HG02623 (cell line): ENCODE measurements around the gene SEC16B.
"Not testable (repeated sequence)": the region's sequence is repeated elsewhere in the genome, so short reads cannot be mapped to it uniquely, and the experiment has no call there.

Experiments
- ATAC-seq: cut with Tn5 transposase; IDR thresholded peaks from one replicate; pipeline ENCODE4 v1.9.1; 2021; ENCODE audit warnings: moderate library complexity; ENCODE audit not compliant: unreplicated experiment

The SEC16B gene, protein sequence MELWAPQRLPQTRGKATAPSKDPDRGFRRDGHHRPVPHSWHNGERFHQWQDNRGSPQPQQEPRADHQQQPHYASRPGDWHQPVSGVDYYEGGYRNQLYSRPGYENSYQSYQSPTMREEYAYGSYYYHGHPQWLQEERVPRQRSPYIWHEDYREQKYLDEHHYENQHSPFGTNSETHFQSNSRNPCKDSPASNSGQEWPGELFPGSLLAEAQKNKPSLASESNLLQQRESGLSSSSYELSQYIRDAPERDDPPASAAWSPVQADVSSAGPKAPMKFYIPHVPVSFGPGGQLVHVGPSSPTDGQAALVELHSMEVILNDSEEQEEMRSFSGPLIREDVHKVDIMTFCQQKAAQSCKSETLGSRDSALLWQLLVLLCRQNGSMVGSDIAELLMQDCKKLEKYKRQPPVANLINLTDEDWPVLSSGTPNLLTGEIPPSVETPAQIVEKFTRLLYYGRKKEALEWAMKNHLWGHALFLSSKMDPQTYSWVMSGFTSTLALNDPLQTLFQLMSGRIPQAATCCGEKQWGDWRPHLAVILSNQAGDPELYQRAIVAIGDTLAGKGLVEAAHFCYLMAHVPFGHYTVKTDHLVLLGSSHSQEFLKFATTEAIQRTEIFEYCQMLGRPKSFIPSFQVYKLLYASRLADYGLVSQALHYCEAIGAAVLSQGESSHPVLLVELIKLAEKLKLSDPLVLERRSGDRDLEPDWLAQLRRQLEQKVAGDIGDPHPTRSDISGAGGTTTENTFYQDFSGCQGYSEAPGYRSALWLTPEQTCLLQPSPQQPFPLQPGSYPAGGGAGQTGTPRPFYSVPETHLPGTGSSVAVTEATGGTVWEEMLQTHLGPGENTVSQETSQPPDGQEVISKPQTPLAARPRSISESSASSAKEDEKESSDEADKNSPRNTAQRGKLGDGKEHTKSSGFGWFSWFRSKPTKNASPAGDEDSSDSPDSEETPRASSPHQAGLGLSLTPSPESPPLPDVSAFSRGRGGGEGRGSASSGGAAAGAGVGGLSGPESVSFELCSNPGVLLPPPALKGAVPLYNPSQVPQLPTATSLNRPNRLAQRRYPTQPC

DNA sequence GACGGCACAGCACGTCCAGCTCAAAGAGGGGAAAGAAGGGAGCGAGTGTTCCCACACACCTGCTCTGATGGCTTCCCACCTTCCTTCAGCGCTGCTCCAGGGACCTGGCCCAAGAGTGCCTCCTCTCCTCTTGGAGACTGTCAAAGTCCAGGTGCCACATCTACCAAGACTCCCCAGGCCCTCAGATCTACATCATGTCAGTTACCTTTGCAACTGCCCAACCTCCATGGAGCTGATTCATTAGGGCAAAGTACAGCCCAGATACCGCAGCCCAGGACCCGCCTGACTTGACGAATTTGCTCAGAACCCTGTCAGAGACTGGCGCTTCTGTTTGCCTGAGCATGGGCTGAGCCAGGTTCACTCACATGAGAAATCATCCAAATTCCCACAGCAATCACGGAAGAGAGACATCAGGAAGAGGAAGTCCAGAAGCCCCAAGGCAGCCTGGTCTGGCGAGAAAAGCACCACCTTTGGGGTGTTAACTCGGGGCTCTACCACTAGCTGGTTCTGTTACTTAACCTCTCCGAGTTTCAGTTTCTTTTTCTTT is at the start of gene SEC16B:
TSS of gene SEC16B (minus strand) at position 234 of the 547 bp plus-strand sequence. CDS start 2,077 bp downstream, outside the sequence.
- no peak for ATAC-seq

DNA sequence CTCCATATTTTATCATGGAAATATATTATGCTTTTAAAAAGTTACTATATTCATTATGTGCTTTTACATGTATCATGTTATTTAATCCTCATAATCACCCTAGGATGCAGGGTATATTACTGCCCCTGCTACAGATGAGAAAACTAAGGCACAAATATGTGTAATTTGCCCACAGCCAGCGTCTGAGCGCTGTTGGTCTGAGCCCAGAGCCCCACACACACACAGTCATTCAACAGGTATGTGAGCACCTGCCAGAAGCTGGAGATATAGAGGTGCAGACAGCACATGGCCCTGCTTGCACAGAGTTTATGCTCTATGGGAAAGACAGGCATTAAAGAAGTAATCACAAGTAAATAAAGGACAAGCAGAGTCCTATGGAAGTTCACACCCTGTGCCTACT is 49.8 kb upstream of the SEC16B start:
- no peak for ATAC-seq

DNA sequence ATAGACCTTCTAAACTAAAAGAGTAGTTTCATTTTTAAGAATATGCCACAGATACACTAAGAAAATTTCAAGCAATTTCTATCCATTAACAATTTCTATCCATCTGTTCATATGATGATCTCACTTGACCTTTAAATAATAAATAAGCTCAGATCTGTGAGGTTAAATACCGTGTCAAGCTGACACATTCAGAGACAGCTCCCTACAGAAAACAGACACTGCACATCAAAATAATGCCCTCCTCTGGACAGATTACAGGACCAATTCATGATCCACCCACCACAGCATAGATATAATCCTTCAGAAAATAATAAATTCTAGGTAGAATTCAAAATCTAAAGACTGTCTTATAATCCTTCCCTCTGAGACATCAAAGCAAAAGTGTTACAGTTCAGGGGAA is 49.4 kb upstream of the SEC16B start:
- no peak for ATAC-seq

DNA sequence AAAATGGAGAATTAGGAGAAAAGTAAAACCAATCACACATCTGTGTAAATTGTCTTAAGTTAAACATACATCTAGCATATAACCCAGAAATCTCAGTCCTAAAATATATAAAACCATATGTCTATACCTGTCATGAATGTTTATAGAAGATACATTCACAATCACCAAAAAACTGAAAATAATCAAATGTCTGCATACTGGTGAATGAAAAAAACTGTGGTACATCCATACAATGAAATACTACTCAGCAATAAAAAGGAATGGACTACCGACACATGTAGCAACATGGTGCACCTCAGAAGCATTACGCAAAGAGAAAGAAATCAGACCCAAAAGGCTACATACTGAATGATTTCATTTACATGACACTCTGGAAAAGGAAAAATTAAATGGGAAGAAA is 47.7 kb upstream of the SEC16B start:
- ATAC-seq: no peak

DNA sequence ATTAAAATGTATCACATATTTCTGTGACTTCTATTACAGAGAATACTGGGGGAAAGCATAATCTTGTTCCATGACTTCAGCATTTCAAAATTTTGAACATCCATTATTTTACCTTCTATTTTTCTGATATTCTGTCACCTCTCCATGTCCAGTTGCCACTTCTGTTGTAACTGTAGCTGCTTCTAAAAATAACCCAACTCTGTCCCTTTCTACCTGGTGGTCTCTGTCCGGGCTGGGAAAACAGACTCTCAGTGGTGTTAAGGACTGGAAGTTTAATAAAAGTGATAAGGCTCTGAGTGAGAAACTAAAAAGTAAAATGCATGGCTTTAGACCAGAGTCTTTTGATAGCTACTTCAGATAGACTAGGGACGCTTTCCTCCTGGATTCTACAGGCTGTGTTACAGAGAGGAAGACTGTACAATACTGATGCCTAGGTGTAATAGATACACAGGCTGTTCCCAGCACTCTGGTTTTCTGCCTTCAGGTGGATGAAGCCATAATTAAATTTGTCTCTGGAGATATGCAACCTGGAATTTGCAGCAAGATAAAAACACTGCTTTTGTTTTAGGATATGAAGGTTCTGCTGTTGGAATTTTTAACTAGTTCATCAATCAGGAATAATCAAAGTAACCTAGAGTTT is 42.1 kb upstream of the SEC16B start:
- ATAC-seq: no peak

DNA sequence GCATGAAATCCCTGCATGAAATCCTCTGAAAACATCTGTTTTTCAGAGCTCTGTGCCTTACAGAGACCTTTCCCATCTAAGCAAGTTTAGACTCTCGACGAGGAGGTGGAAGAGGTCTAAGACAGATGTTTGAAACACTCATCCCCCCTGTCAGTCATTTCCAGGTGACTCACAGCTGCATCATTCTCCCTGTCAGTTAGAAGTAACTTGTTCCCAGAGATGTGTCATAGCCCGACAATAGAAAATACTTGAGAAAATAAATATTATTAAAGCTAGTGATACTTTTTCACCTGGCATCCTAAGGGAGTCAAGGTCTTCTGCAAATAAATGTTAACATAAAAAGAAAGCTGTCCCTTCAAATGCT is 41.6 kb upstream of the SEC16B start:
- no peak for ATAC-seq

DNA sequence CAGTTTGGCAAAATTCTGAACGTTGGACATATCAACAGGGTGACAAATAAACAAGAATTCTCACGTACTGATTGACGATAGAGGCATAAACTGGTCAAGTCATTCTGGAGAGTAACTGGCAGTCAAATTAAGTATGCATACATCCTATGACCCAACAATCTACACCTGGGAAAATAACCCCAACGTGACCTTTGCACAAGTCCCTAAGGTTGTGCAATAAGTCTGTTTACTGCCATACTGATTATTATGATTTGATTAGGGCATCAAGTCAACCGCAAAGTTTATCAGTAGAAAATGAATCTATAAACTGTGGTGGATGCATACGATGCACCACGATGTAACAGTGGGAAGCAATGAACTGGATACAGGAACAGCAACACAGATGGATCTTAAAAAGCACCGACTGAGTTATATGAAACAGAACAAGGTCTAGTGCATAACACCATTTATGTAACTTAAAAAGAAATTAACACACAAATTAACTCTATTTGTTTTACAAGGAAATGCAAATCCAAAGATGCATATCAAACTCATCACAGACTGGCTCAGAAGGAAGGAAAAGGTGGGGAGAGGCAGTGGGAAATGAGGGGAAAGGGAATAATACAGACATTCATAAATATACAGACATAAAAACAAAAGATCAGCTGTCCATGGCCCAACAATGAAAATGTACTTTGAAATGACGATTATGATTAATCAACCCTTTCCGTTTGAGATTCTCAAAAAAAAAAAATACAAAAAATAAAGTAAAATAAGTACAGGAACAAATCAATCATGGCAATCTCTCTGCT is 41.0 kb upstream of the SEC16B start:
- no peak for ATAC-seq

DNA sequence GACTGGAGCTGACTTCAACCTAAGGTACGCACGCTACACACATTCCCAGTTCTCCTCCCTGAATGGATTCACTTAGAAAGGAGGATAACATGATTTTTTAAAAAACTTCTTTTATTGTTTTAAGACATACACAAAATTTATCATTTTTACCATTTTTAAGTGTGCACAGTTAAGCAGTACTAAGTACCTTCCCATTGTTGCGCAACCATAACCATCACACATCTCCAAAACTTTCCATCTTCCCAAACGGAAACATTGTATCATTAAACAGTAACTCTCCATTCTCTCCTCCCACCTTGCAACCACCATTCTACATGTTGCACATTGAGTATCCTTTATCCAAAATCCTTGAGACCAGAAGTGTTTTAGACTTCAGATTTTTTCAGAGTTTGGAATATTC is 36.2 kb upstream of the SEC16B start:
- ATAC-seq: no peak

DNA sequence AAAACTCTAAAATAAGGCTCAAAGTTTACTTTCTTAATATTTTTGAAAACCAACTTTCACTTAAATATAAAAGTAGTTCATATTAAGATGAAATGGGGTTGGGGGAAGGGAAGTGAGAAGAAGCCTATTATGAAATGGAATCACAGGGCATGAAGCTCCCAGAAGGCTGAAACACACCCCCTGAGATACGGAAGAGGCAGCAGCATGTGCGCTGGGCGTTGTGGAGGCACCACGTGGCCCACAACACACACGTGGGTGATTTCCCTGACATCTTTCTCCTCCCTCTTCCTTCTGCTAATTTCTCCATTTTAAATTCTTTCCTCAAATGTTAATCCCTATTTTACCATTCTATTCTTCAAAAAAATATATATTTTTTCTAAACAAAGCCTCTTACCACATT is 35.6 kb upstream of the SEC16B start:
- no peak for ATAC-seq

DNA sequence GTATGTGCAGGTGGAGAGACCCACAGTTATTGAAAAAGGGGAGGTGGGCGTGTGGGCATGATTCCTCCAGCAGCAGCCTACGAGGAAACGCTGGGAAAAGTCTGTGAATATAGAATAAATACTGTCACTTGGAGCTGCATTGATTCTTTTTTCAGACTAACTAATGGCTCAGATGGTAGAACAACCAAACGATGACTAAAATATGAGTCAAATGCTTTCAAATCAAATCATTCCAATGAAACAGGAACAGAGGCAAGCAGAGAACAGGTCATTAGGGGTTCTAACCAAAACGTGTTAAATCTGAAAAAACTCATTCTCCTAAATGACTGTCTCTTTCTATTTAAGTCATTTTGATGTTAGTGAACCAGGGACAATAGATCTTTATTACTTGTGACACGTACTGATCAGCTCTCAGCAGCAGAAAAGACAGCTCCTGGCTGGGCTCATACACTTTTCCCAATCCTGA is 35.1 kb upstream of the SEC16B start:
- ATAC-seq: no peak

DNA sequence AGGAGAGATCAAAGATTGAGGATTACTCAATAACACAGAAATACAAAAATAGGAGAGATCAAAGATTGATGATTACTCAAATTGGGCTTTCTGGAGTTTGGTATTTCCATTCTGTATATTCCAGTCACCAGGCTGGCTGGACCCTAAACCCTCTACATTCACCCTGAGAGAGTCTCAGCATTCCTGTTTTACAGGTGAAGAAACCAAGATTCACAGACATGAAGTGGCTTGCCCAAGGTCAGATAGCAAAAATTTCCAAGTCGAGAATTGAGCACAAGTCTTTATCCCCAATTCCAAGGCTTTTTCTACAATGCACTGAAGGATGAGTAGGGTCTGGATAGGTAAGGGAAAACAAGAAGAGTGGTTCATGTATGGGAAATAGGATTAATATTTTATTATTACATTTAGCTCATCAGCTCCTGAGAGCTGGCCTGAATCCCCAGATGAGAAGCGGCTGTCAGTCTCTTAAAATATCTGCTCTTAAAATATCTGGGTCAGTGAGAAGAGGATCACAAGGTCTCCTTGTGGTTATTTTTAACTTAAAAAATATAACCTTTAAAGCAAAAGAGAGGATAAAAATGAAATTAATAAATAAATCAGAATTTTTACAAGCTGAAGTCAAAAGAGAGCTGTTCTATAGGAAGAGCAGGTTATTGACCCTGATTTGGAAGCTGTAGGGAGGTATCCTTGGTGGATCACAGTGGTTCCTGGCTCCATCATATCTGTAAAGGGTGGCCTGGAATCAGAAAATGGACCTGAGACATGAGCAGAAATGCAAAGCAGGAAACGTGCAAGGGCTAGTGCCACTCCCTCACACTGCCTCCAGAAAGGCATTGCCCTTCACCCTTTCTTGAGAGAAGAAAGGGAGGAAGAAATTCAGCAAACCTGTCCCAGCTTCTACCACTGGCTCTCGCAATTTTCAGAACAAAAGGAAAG is 29.1 kb upstream of the SEC16B start:
- no peak for ATAC-seq

DNA sequence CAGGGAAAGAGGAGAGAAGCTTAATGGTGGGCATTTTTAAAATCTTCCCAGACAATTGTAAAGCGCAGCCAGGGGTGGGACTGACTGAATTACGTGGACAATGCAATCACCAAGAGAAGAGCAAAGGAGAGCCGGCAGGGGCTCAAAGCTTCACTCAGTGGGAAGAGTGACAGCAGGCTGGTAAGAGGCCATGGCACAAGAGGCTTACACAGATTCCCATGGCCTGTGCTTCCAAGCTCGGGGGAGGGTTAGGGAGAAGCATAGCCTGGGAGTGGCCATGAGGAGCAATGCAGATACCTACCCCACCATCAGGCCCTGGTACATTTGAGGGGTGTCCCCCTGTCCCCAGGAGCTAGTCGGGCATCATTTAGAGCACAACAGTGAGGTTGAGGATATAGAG is 27.1 kb upstream of the SEC16B start:
- ATAC-seq: no peak

DNA sequence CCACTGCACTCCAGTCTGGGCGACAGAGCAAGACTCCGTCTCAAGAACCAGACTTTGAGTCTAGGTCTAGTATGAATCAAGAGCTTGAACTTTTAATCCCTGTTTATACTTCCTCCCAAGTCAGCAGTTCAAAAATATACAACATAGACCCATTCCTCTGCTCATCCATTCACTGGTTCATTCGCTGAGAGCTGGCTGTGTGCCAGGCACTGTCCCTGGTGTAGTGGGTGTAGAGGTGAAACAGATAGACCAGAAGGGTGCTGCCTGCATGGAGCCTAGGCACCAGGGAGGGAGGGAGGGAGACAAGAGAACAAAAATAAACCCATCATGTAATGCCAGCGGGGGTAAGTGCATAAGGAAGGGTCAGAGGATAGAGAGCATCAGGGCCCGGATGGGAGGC is 25.5 kb upstream of the SEC16B start:
- no peak for ATAC-seq

DNA sequence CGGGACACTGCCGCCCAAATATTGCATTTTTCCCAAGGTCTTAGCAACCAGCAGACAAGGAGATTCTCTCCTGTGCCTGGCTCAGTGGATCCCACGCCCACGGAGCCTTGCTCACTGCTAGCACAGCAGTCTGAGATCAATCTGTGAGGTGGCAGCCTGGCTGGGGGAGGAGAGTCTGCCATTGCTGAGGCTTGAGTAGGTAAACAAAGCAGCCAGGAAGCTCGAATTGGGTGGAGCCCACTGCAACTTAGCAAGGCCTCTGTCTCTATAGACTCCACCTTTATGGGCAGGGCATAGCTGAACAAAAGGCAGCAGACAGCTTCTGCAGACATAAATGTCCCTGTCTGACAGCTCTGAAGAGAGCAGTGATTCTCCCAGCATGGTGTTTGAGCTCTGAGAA is 16.4 kb upstream of the SEC16B start:
- not testable (repeated sequence) for ATAC-seq

DNA sequence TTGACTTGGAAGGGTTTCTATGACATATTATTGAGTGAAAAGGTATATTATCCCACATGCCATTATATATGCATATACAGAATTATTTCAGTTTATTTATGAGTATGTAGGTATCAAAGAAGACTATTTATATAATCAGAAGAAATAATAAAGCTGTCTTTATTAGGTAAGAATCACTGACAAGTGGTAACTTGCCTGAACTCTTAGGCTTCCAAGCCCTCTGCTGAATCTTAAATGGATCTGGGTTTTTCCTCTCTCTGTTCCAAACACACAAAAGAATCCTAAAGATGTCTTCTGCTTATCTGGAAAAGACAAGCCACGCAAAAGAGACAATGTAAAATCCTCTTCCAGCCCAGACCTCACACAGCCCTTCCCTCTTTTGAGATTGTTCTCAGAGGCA is 14.9 kb upstream of the SEC16B start:
- ATAC-seq: no peak

DNA sequence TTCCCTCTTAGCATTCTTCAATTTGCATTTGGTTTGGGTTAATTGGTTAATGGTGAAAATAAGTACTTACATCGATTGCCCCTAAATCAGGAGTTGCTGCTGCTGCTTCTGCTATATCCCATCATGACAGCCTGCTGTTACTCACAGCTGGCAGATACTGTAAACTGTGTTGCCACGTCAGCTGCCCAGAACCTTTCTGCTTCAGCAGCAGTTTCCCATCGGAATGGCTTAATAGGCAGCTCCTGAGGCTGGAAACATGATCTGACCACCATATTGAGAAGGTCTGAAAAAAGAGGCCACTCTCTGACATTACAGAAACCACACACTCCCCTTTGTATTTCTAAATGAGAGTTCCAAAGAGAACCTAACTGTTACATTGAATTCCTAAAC is 14.3 kb upstream of the SEC16B start:
- ATAC-seq: no peak

DNA sequence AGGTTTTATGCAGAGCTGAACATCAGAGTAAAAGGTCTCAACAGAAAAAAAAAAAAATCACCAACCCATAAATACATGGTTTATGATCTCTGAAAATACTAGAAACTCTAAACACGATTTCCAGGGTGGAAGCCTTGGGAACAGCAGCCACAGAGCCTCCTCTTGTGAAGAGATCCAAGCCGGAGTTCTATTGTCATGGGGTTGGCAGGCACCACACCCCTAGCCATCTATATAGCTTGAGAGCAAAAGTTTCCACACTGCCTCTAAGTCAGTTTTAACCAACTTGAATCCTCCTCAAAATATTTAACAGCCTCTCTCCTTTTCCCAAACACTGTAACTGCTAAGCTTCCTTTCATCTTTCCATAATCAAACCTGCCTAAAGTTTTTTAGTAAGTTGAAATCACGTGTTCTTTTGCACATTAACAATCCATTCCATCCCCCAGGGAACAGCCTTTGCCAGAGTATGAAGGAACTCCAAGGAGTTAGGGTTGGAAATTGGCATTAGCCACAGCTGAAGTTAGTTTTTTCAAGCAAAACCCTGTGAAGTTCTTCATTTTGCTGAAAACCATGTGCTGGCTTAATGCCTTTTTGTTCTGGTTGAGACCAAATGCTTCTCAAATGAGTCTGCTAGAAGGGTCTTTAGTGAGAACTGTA is 13.8 kb upstream of the SEC16B start:
- ATAC-seq: no peak

DNA sequence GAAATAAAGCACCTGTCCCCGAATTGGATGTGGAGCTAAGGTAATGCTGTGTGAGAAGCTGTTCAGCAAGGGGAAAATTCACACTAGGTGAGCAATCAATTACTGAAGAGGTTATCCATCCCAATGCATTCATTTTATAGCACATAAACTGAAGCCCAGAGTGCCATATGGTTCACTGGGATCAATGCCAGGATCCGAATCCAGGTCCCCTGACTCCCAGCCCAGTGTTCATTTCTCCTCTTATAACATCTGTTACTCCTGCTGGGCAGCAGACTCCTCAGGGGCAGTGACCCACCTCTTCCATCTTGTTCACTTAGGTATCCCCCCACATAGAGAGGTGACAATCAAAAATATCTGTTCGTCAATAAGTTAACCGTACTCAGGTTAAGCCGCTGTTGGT is 13.2 kb upstream of the SEC16B start:
- ATAC-seq: no peak

DNA sequence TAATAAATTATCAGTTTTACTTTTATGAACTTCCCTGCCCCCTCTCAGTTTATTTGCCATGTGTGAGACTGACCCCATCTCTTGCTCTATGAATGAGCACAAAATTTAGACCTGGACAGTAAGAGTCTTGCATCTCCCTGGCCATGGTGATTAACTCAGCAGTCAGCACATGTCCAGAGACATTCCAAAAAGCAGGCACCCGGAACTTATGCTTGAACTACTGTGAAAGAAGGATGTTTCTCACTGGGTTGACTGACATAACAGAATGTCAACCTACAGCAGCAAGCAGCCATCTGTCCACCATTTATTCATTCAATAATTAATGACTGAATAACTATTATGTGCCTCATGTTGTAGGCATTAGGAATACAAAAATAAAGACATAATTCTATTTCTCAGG is 11.3 kb upstream of the SEC16B start:
- no peak for ATAC-seq
